ENCODE data around the gene TRPM2.

The TRPM2 gene

GRCh38 chr21:44466351-44466954 is 113.0 kb downstream of the TRPM2 start:
- no peaks in the 10 kb centered on the region for H3K36me3 ChIP-seq (replicated peaks; ENCODE audit: low read depth, low read length)
- no peak overlapping the region for H2AFZ ChIP-seq (ENCODE audit: low read depth, low read length)
- no peaks in the 10 kb centered on the region for H3K9me3 ChIP-seq (ENCODE audit: insufficient read depth, low read length)
- TF ChIP-seq EZH2phosphoT487 (IDR thresholded peaks at IDR 0.05; ENCODE audit: low read depth), result no peak
- H3K4me3 ChIP-seq (ENCODE audit: low read length), result no peak overlapping the region
- no peaks in the 10 kb centered on the region for H3K27me3 ChIP-seq (ENCODE audit: low read depth, low read length)
- no peaks in the 10 kb centered on the region for H4K20me1 ChIP-seq (ENCODE audit: insufficient read depth, low read length)
- no peak overlapping the region for H3K9ac ChIP-seq (ENCODE audit: low read length)
- no peak overlapping the region for H3K27ac ChIP-seq (ENCODE audit: low read length)
- H3K79me2 ChIP-seq (ENCODE audit: low read length), result no peaks in the 10 kb centered on the region
- no peaks in the 10 kb centered on the region for H3K4me1 ChIP-seq (ENCODE audit: low read length)
- no peak overlapping the region for H3K4me2 ChIP-seq (ENCODE audit: low read length)

GRCh38 chr21:44466996-44467858 is 113.8 kb downstream of the TRPM2 start:
- no peaks in the 10 kb centered on the region for H3K4me1 ChIP-seq (ENCODE audit: low read length)
- H3K36me3 ChIP-seq (replicated peaks; ENCODE audit: low read depth, low read length), result no peaks in the 10 kb centered on the region
- no peaks in the 10 kb centered on the region for H3K9me3 ChIP-seq (ENCODE audit: insufficient read depth, low read length)
- TF ChIP-seq CTCF (IDR thresholded peaks at IDR 0.05; ENCODE audit: low read depth, low read length) (no peak), EZH2phosphoT487 (IDR thresholded peaks at IDR 0.05; ENCODE audit: low read depth) (no peak)
- no peak overlapping the region for H3K9ac ChIP-seq (ENCODE audit: low read length)
- no peaks in the 10 kb centered on the region for H3K79me2 ChIP-seq (ENCODE audit: low read length)
- no peak overlapping the region for H3K4me3 ChIP-seq (ENCODE audit: low read length)
- 0 out of 2 replicates have a peak, but pooled peaks cover 5% of the 10 kb centered on the region for H3K27me3 ChIP-seq (ENCODE audit: low read depth, low read length)
- no peak overlapping the region for H2AFZ ChIP-seq (ENCODE audit: low read depth, low read length)
- no peaks in the 10 kb centered on the region for H4K20me1 ChIP-seq (ENCODE audit: insufficient read depth, low read length)
- no peak overlapping the region for H3K4me2 ChIP-seq (ENCODE audit: low read length)
- no peak overlapping the region for H3K27ac ChIP-seq (ENCODE audit: low read length)

GRCh38 chr21:44467859-44468195 is 114.4 kb downstream of the TRPM2 start:
- H3K27ac ChIP-seq (ENCODE audit: low read length), result no peak overlapping the region
- 0 out of 2 replicates have a peak, but pooled peaks cover 5% of the 10 kb centered on the region for H3K27me3 ChIP-seq (ENCODE audit: low read depth, low read length)
- no peak overlapping the region for H3K9ac ChIP-seq (ENCODE audit: low read length)
- H3K4me1 ChIP-seq (ENCODE audit: low read length), result no peaks in the 10 kb centered on the region
- no peak overlapping the region for H3K4me3 ChIP-seq (ENCODE audit: low read length)
- H3K9me3 ChIP-seq (ENCODE audit: insufficient read depth, low read length), result no peaks in the 10 kb centered on the region
- no peak overlapping the region for H2AFZ ChIP-seq (ENCODE audit: low read depth, low read length)
- TF ChIP-seq CTCF (IDR thresholded peaks at IDR 0.05; ENCODE audit: low read depth, low read length) (no peak), EZH2phosphoT487 (IDR thresholded peaks at IDR 0.05; ENCODE audit: low read depth) (no peak)
- H4K20me1 ChIP-seq (ENCODE audit: insufficient read depth, low read length), result no peaks in the 10 kb centered on the region
- no peaks in the 10 kb centered on the region for H3K36me3 ChIP-seq (replicated peaks; ENCODE audit: low read depth, low read length)
- no peak overlapping the region for H3K4me2 ChIP-seq (ENCODE audit: low read length)
- H3K79me2 ChIP-seq (ENCODE audit: low read length), result no peaks in the 10 kb centered on the region

GRCh38 chr21:44471341-44471740 is 117.9 kb downstream of the TRPM2 start:
- Histone ChIP-seq H4K20me1 (ENCODE audit: insufficient read depth, low read length) (no peaks in the 10 kb centered on the region), H3K79me2 (ENCODE audit: low read length) (no peaks in the 10 kb centered on the region), H3K4me3 (ENCODE audit: low read length) (no peak overlapping the region), H2AFZ (ENCODE audit: low read depth, low read length) (no peak overlapping the region), H3K27me3 (ENCODE audit: low read depth, low read length) (0 out of 2 replicates have a peak, but pooled peaks cover 5% of the 10 kb centered on the region), H3K4me1 (ENCODE audit: low read length) (no peaks in the 10 kb centered on the region), H3K27ac (ENCODE audit: low read length) (no peak overlapping the region), H3K9me3 (ENCODE audit: insufficient read depth, low read length) (no peaks in the 10 kb centered on the region), H3K4me2 (ENCODE audit: low read length) (no peak overlapping the region), H3K36me3 (replicated peaks; ENCODE audit: low read depth, low read length) (no peaks in the 10 kb centered on the region), H3K9ac (ENCODE audit: low read length) (no peak overlapping the region)
- TF ChIP-seq EZH2phosphoT487 (IDR thresholded peaks at IDR 0.05; ENCODE audit: low read depth), result no peak
- TF ChIP-seq CTCF (IDR thresholded peaks at IDR 0.05; ENCODE audit: low read depth, low read length), result no peak

All from OCI-LY3 (cell line).